RWPE2 (cell line): ENCODE results near the gene MDFIC.

Experiments used
- ATAC-seq: fragments of 200-7000 bp; cut with Tn5 transposase; 3 replicates; pipeline ENCODE4 v1.9.1; 2021; ENCODE audit warnings: low read depth
- DNase-seq: peaks from one replicate; pipeline ENCODE4 v3.0.0-alpha.2; 2020; ENCODE audit warnings: low spot score
- H3K27ac ChIP-seq: fragments of 450-650 bp; 2 replicates; pipeline ENCODE4 v1.5.1; 2017; ENCODE audit warnings: mild to moderate bottlenecking; ENCODE audit not compliant: poor library complexity, severe bottlenecking
- H3K27me3 ChIP-seq: fragments of 250-450 bp; sonication (Bioruptor Pico); 2 replicates; pipeline ENCODE4 v1.5.1; 2021; ENCODE audit warnings: mild to moderate bottlenecking, moderate library complexity; ENCODE audit not compliant: insufficient read depth, poor library complexity, severe bottlenecking
- H3K36me3 ChIP-seq: fragments of 250-450 bp; sonication (Bioruptor Pico); 2 replicates; pipeline ENCODE4 v1.5.1; 2020; ENCODE audit warnings: low read depth, mild to moderate bottlenecking, moderate library complexity
- H3K4me1 ChIP-seq: fragments of 250-450 bp; sonication (Bioruptor Pico); 2 replicates; pipeline ENCODE4 v1.5.1; 2021; ENCODE audit warnings: mild to moderate bottlenecking, moderate library complexity; ENCODE audit not compliant: insufficient read depth, poor library complexity, severe bottlenecking
- H3K4me3 ChIP-seq: fragments of 250-450 bp; sonication (Bioruptor Pico); 2 replicates; pipeline ENCODE4 v1.5.1; 2021; ENCODE audit warnings: mild to moderate bottlenecking, moderate library complexity; ENCODE audit not compliant: severe bottlenecking
- H3K9me3 ChIP-seq: fragments of 250-450 bp; sonication (Bioruptor Pico); 2 replicates; pipeline ENCODE4 v1.5.1; 2021; ENCODE audit warnings: mild to moderate bottlenecking, moderate library complexity; ENCODE audit not compliant: severe bottlenecking
- CTCF ChIP-seq: fragments of 450-650 bp; IDR thresholded peaks from one replicate; pipeline ENCODE4 v1.5.1; 2017; ENCODE audit warnings: mild to moderate bottlenecking, moderate library complexity; ENCODE audit not compliant: poor library complexity, severe bottlenecking

The MDFIC gene

GRCh38 chr7:114966156-114966555, 44.3 kb downstream of the MDFIC start:
- Histone ChIP-seq H3K27me3 (no peaks in the 10 kb centered on the region), H3K36me3 (no peaks in the 10 kb centered on the region), H3K4me1 (no peaks in the 10 kb centered on the region)

GRCh38 chr7:114969096-114969495, 47.2 kb downstream of the MDFIC start:
- ATAC-seq, result no peak
- Histone ChIP-seq H3K27ac (no peak overlapping the region), H3K36me3 (no peaks in the 10 kb centered on the region), H3K9me3 (no peaks in the 10 kb centered on the region), H3K4me3 (no peak overlapping the region), H3K27me3 (no peaks in the 10 kb centered on the region), H3K4me1 (peaks cover 5% of the 10 kb centered on the region)
- no peak for TF ChIP-seq CTCF
- no peak for DNase-seq

More at GRCh38 chr7:114966156-114966555, 44.3 kb downstream of the MDFIC start:
- ATAC-seq (no peak), DNase-seq (no peak)
- no peak for TF ChIP-seq CTCF
- Histone ChIP-seq H3K4me3 (no peak overlapping the region), H3K9me3 (no peaks in the 10 kb centered on the region), H3K27ac (no peak overlapping the region)

- Histone ChIP-seq H3K9me3 (no peaks in the 10 kb centered on the region), H3K4me3 (no peak overlapping the region), H3K4me1 (peaks cover 5% of the 10 kb centered on the region), H3K36me3 (no peaks in the 10 kb centered on the region), H3K27me3 (no peaks in the 10 kb centered on the region), H3K27ac (no peak overlapping the region)
- no peak for ATAC-seq
- DNase-seq, result no peak
- TF ChIP-seq CTCF, result no peak
These were observed 48.4 kb downstream of the MDFIC start for GRCh38 chr7:114970308-114970707.

- H3K36me3 ChIP-seq, result no peaks in the 10 kb centered on the region
- no peak for DNase-seq
- TF ChIP-seq CTCF, result no peak
- no peak overlapping the region for H3K4me3 ChIP-seq
- H3K27me3 ChIP-seq, result no peaks in the 10 kb centered on the region
- no peak overlapping the region for H3K27ac ChIP-seq
- no peaks in the 10 kb centered on the region for H3K9me3 ChIP-seq
- peaks cover 5% of the 10 kb centered on the region for H3K4me1 ChIP-seq
- ATAC-seq, result no peak
These were observed 48.8 kb downstream of the MDFIC start for GRCh38 chr7:114970732-114971131.

- H3K36me3 ChIP-seq, result no peaks in the 10 kb centered on the region
- H3K4me1 ChIP-seq, result peaks cover 5% of the 10 kb centered on the region
- no peaks in the 10 kb centered on the region for H3K9me3 ChIP-seq
- ATAC-seq (no peak), DNase-seq (no peak)
- TF ChIP-seq CTCF, result no peak
- no peaks in the 10 kb centered on the region for H3K27me3 ChIP-seq
- no peak overlapping the region for H3K27ac ChIP-seq
- no peak overlapping the region for H3K4me3 ChIP-seq
These were observed 50.7 kb downstream of the MDFIC start for GRCh38 chr7:114972567-114972966.
